Esophagus squamous epithelium (tissue), 5 donors: ENCODE measurements around the gene RAB41. TPM values are rescaled to one million over a fixed set of nuclear protein-coding genes. Genes with fewer than 3 reads are reported as not detected.

ENCODE experiments used
- DNase-seq: peaks from one replicate; lab custom pipeline; 2025; lab: John Stamatoyannopoulos, UW
- H3K27ac ChIP-seq, 4 donors: fragments of 200-600 bp; sonication (generic); one replicate each; pipeline ENCODE4 v1.5.1; 2016 to 2019; ENCODE audit warnings: mild to moderate bottlenecking in 1 of 4
- H3K27me3 ChIP-seq, 4 donors: fragments of 200-600 bp; sonication (generic); 1 replicate in 3 of 4; 2 replicates in 1 of 4; pipeline versions ENCODE4 v1.5.1 to v1.6.0; 2017 to 2021; ENCODE audit warnings: antibody characterized with exemption in 1 of 4
- H3K36me3 ChIP-seq, 3 donors: fragments of 200-600 bp; sonication (generic); one replicate each; pipeline ENCODE4 v1.5.1; 2016 to 2019
- H3K4me1 ChIP-seq, 3 donors: fragments of 200-600 bp; sonication (generic); one replicate each; pipeline ENCODE4 v1.5.1; 2017 to 2019
- H3K4me3 ChIP-seq, 4 donors: fragments of 200-600 bp; sonication (generic); 1 replicate in 3 of 4; 2 replicates in 1 of 4; pipeline ENCODE4 v1.5.1; 2016 to 2019; ENCODE audit warnings: mild to moderate bottlenecking in 2 of 4, moderate library complexity in 1 of 4
- H3K9me3 ChIP-seq, 3 donors: fragments of 200-600 bp; sonication (generic); one replicate each; pipeline ENCODE4 v1.5.1; 2016 to 2019
- POLR2A ChIP-seq, 4 donors: fragments of 450-650 bp; IDR thresholded peaks; one replicate each; pipeline ENCODE4 v1.6.1; 2017; ENCODE audit warnings: antibody characterized with exemption in 4 of 4, mild to moderate bottlenecking in 4 of 4, moderate library complexity in 3 of 4
- WGBS, 2 donors: methylation state at CpG; one replicate each; pipeline ENCODE4 v1.1.5; 2018; 5-methylcytosine and 5-hydroxymethylcytosine counted together
- intact Hi-C: fragments of 100-400 bp; cut with DNase I; formaldehyde crosslinking; loops from one replicate; pipeline ENCODE4 v1.15.0; 2022
- total RNA-seq, 4 donors: library from RNA; depleted of rRNA; stranded (reverse); fragments of >200 nt; gene quantifications; one replicate each; pipeline ENCODE4 v1.1.0, GENCODE V29; 2016
- TF ChIP-seq, protein P1 (sequence below), 6 experiments: fragments of 450-650 bp in 4 of 6; fragments of 200-600 bp in 2 of 6; sonication (generic) in 2 of 6; IDR thresholded peaks; one replicate each; pipeline ENCODE4 v1.5.1; 2016 to 2019; ENCODE audit warnings: antibody characterized with exemption in 6 of 6, mild to moderate bottlenecking in 4 of 6, moderate library complexity in 4 of 6
- donor health status: DM: yes; HTN: yes; CAD: no.

RAB41 gene
- total RNA-seq, 4 donors from 2014 or later: not detected

DNA sequence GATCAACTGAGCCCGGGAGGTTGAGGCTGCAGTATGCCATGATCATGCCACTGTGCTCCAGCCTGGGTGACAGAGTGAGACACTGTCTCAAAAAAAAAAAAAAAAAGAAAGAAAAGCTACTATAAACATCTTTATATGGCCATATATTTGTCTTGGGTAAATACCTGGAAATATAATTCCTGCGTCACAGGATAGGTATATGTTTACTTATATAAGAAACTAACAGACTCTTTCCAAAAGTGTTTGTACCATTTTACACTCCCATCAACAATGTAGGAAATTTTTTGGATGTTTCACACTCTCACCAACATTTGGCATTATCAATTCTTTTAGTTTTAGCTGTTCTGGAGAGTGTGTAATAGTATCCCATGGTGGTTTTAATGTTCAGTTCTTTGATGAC is 34.7 kb upstream of the RAB41 start:
- Histone ChIP-seq H3K4me1 (no peaks in the 10 kb centered on the region), H3K27me3 (no peaks in the 10 kb centered on the region), H3K36me3 (no peaks in the 10 kb centered on the region), H3K9me3 (no peaks in the 10 kb centered on the region), H3K27ac (no peak overlapping the region), H3K4me3 (no peak overlapping the region)
- TF ChIP-seq, protein P1, sequence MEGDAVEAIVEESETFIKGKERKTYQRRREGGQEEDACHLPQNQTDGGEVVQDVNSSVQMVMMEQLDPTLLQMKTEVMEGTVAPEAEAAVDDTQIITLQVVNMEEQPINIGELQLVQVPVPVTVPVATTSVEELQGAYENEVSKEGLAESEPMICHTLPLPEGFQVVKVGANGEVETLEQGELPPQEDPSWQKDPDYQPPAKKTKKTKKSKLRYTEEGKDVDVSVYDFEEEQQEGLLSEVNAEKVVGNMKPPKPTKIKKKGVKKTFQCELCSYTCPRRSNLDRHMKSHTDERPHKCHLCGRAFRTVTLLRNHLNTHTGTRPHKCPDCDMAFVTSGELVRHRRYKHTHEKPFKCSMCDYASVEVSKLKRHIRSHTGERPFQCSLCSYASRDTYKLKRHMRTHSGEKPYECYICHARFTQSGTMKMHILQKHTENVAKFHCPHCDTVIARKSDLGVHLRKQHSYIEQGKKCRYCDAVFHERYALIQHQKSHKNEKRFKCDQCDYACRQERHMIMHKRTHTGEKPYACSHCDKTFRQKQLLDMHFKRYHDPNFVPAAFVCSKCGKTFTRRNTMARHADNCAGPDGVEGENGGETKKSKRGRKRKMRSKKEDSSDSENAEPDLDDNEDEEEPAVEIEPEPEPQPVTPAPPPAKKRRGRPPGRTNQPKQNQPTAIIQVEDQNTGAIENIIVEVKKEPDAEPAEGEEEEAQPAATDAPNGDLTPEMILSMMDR (IDR thresholded peaks at IDR 0.05): no peak
- TF ChIP-seq POLR2A (IDR thresholded peaks at IDR 0.05): no peak
- no peak for DNase-seq
- WGBS, 2 donors: 90 to 95% methylated on average over 2 of the region's 2 CpGs
- intact Hi-C loops: no loop called here

DNA sequence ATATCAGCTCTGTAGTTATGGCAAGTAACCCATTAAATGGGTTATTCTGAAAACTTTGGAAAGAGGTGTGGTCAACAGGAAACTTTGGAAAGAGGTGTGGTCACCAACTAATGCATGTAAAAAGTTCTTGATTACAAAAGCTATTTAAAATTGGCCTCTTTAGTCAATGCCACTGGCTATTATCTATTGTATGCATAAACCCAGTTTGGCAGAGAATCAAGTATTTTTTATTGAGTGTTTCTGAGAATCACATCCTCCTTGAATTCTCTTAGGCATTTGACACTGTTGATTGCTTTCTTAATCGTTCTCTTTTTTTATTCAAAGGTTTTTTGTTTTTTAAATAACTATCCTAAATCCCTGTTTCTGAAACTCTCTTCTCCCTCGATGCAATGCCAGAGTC is 29.5 kb upstream of the RAB41 start:
- WGBS, 2 donors: 16 to 44% methylated on average over 2 of the region's 2 CpGs
- intact Hi-C loops: no loop called here

DNA sequence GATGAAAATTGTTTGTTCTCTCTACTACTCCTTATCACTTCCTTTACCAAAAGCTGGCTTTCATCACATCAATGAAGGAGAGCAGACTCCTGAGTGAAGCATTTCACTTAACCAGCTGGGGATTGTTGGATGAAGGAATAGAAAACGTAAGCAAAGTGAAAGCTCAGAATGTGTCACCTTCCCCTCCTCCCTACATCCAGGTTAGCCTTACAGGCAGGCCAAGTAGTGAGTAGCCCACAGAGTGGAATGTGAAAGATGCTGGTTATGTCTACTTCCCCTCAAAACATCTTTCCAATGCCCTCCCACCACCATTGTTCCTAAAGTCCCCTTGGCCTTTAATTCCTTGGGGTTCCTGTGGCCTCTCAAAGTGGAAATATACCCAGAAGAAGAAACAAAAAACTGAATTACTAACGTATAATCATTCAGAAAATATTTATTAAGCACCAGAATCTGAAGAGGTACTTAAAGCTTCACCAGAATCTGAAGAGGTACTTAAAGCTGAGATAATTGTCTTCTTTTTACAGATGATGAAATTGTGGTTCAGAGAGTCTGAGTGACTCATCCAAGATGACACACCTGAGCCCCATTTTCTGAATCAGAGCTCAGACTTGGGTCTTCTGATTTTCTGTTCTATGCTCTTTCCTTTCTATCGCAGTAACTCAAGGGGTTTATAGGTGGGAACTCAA is 28.5 kb upstream of the RAB41 start:
- H3K27me3 ChIP-seq: no peaks in the 10 kb centered on the region
- H3K9me3 ChIP-seq: no peaks in the 10 kb centered on the region
- intact Hi-C loops: no loop called here
- WGBS, 2 donors: 67 to 78% methylated on average over 2 to 3 of the region's 3 CpGs
- no peak for DNase-seq
- H3K4me3 ChIP-seq: no peak overlapping the region
- peak overlapping the region in 1 of 4 donors; percentile 31 for H3K27ac ChIP-seq
- no peaks in the 10 kb centered on the region for H3K36me3 ChIP-seq
- TF ChIP-seq POLR2A (IDR thresholded peaks at IDR 0.05): no peak
- TF ChIP-seq, protein P1 (IDR thresholded peaks at IDR 0.05): no peak
- no peaks in the 10 kb centered on the region for H3K4me1 ChIP-seq

More for the DNA sequence above, 29.5 kb upstream of the RAB41 start:
- no peaks in the 10 kb centered on the region for H3K36me3 ChIP-seq
- H3K27ac ChIP-seq: no peak overlapping the region
- H3K27me3 ChIP-seq: no peaks in the 10 kb centered on the region
- no peaks in the 10 kb centered on the region for H3K9me3 ChIP-seq
- TF ChIP-seq, protein P1 (IDR thresholded peaks at IDR 0.05): no peak
- no peak for TF ChIP-seq POLR2A (IDR thresholded peaks at IDR 0.05)
- no peak for DNase-seq
- no peak overlapping the region for H3K4me3 ChIP-seq
- no peaks in the 10 kb centered on the region for H3K4me1 ChIP-seq

DNA sequence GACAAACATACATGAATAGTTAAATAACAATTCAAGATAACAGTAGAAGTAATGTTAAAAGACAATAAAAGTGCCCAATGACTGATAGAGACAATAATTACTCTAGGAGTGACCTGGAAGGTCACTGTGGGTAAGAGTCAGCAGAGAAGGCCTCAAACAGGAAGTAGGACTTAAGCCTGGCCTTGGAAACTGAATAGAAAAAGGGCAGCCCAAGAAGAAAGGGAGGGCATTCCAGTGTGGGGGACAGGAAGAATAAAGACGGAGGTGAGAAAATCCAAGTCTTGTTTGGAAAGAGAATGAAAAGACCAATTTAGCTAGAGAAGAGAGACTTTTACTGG is 27.9 kb upstream of the RAB41 start:
- Histone ChIP-seq H3K9me3 (no peaks in the 10 kb centered on the region), H3K36me3 (no peaks in the 10 kb centered on the region), H3K4me1 (no peaks in the 10 kb centered on the region), H3K27me3 (no peaks in the 10 kb centered on the region), H3K27ac (peak overlapping the region in 2 of 4 donors; percentile 31 to 33), H3K4me3 (no peak overlapping the region)
- WGBS, 2 donors: 67 to 76% methylated on average over 1 of the region's 1 CpG
- TF ChIP-seq, protein P1 (IDR thresholded peaks at IDR 0.05): no peak
- no peak for TF ChIP-seq POLR2A (IDR thresholded peaks at IDR 0.05)
- DNase-seq: no peak
- intact Hi-C loops: no loop called here

DNA sequence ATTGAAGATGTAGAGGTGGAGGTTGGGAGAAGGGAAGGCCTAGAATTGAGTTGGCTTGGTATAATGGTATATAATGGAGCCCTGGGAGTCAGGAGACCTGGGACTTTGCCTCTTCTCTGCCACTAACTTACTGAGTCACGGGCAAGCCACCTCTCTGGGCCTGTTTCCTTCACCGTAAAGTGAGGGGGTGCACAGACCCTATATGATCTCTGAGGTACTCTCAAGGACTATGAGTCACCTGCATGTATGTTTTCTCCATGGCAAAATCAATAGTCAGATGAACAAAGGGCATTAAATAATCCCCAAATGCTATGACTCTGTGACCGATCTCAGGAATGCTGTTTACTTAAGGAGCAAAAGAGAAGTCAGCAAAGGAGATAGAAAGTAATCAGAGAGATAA is 27.1 kb upstream of the RAB41 start:
- H3K36me3 ChIP-seq: no peaks in the 10 kb centered on the region
- no peak for DNase-seq
- no peaks in the 10 kb centered on the region for H3K27me3 ChIP-seq
- H3K27ac ChIP-seq: peak overlapping the region in 1 of 4 donors; percentile 33
- no peaks in the 10 kb centered on the region for H3K4me1 ChIP-seq
- intact Hi-C loops: no loop called here
- H3K9me3 ChIP-seq: no peaks in the 10 kb centered on the region
- TF ChIP-seq, protein P1 (IDR thresholded peaks at IDR 0.05): no peak
- TF ChIP-seq POLR2A (IDR thresholded peaks at IDR 0.05): no peak
- WGBS, 2 donors: 78% methylated on average over 3 of the region's 3 CpGs
- no peak overlapping the region for H3K4me3 ChIP-seq
